Ishikawa (cell line): ENCODE results near the gene PLK4.

Source experiments
- FOXM1 ChIP-seq: IDR thresholded peaks from 2 replicates; pipeline ENCODE4 v1.6.1; 2012; ENCODE audit warnings: low read depth, borderline replicate concordance
- NFIC ChIP-seq: IDR thresholded peaks from 2 replicates; pipeline ENCODE4 v1.6.1; 2012
- RAD21 ChIP-seq: IDR thresholded peaks from 2 replicates; pipeline ENCODE4 v1.6.1; 2012; ENCODE audit warnings: low read depth
- TAF1 ChIP-seq: IDR thresholded peaks from 2 replicates; pipeline ENCODE4 v1.6.1; 2012; ENCODE audit warnings: low read depth, mild to moderate bottlenecking
- YY1 ChIP-seq: IDR thresholded peaks from 2 replicates; pipeline ENCODE4 v1.6.1; 2012; ENCODE audit warnings: low read depth

- TF ChIP-seq TAF1 (no peak), FOXM1 (no peak), YY1 (no peak), RAD21 (no peak), NFIC (no peak)
Measured at GRCh38 chr4:127875791-127876190, 4.9 kb upstream of the PLK4 start.
